Endothelial cell of umbilical vein (primary cell): ENCODE data around the gene SIM1. TPM values are rescaled to one million over a fixed set of nuclear protein-coding genes. Genes with fewer than 3 reads are reported as not detected.

Experiments
- BruUV-seq: library from RNA; stranded (reverse); fragments of 400-500 nt; replicated peaks from 2 replicates; lab custom pipeline; 2021; lab: Mats Ljungman, UMichigan
- CTCF ChIA-PET: fragments of 300-600, 350-600 bp; sonication (Branson Sonifier 250); formaldehyde crosslinking; loops from one replicate; lab custom pipeline; 2021; ENCODE audit warnings: antibody characterized with exemption, inconsistent platforms; lab: Charles Lee
- POLR2A ChIA-PET: fragments of 300-600, 350-600 bp; sonication (Branson Sonifier 250); formaldehyde crosslinking; loops from one replicate; lab custom pipeline; 2021; ENCODE audit warnings: antibody characterized with exemption, inconsistent platforms; lab: Charles Lee
- DNase-seq: peaks from one replicate; pipeline ENCODE4 v3.0.0-alpha.2; 2011; ENCODE audit warnings: low read depth, low spot score
- FAIRE-seq: peaks from 2 replicates; lab custom pipeline; 2011; peaks lifted over from hg19 to GRCh38; lab: Jason Lieb, UNC
- H2AFZ ChIP-seq: 2 replicates; pipeline ENCODE4 v1.6.0; 2012; ENCODE audit warnings: low read depth, low read length, control low read depth, inconsistent platforms
- H3K27ac ChIP-seq: 2 replicates; pipeline ENCODE4 v1.5.1; 2011; ENCODE audit warnings: low read depth, mild to moderate bottlenecking, control low read depth, low read length, moderate library complexity; ENCODE audit not compliant: insufficient read depth
- H3K27me3 ChIP-seq, 2 experiments: 2 replicates each; pipeline versions ENCODE4 v1.6.0 to v1.6.1; 2011; ENCODE audit warnings: low read length in 2 of 2, mixed read lengths in 1 of 2; ENCODE audit not compliant: control insufficient read depth in 2 of 2, insufficient read depth in 2 of 2
- H3K36me3 ChIP-seq, 2 experiments: 2 replicates in 1 of 2; 3 replicates in 1 of 2; pipeline ENCODE4 v1.5.1; 2011; ENCODE audit warnings: low read length in 2 of 2, mild to moderate bottlenecking in 1 of 2, moderate library complexity in 1 of 2; ENCODE audit not compliant: control insufficient read depth in 2 of 2, insufficient read depth in 2 of 2; ENCODE audit errors: extremely low read depth in 1 of 2
- H3K4me1 ChIP-seq: 3 replicates; pipeline ENCODE4 v1.5.1; 2011; ENCODE audit warnings: mild to moderate bottlenecking, low read length; ENCODE audit not compliant: control insufficient read depth, insufficient read depth; ENCODE audit errors: extremely low read depth
- H3K4me2 ChIP-seq: 2 replicates; pipeline ENCODE4 v1.6.1; 2011; ENCODE audit warnings: low read length, control low read depth, mixed read lengths; ENCODE audit not compliant: insufficient read depth
- H3K4me3 ChIP-seq, 3 experiments: fragments of 200-600 bp in 1 of 3; sonication (generic), shearing (Covaris generic) in 1 of 3; replicated peaks in 1 of 3; 2 replicates each; pipeline ENCODE4 v1.5.1; 2011 to 2016; ENCODE audit warnings: control low read depth in 3 of 3, low read length in 3 of 3, mild to moderate bottlenecking in 2 of 3, inconsistent platforms in 1 of 3, low read depth in 1 of 3, moderate library complexity in 1 of 3; ENCODE audit not compliant: insufficient read depth in 1 of 3
- H3K79me2 ChIP-seq: 2 replicates; pipeline ENCODE4 v1.6.0; 2012; ENCODE audit warnings: low read length, inconsistent platforms; ENCODE audit not compliant: control insufficient read depth, insufficient read depth
- H3K9ac ChIP-seq: replicated peaks from 2 replicates; pipeline ENCODE3; 2011; ENCODE audit warnings: low read length, control low read depth; ENCODE audit not compliant: insufficient read depth; ENCODE audit errors: extremely low read depth
- H3K9me1 ChIP-seq: replicated peaks from 3 replicates; pipeline ENCODE4 v1.6.0; 2011; ENCODE audit warnings: mild to moderate bottlenecking, low read length; ENCODE audit not compliant: control insufficient read depth, insufficient read depth; ENCODE audit errors: extremely low read depth
- H3K9me3 ChIP-seq: replicated peaks from 2 replicates; pipeline ENCODE4 v1.5.1; 2012; ENCODE audit warnings: low read length, inconsistent platforms; ENCODE audit not compliant: control insufficient read depth, insufficient read depth
- H4K20me1 ChIP-seq: replicated peaks from 2 replicates; pipeline ENCODE3; 2011; ENCODE audit warnings: mild to moderate bottlenecking, low read length; ENCODE audit not compliant: control insufficient read depth, insufficient read depth; ENCODE audit errors: extremely low read depth
- CTCF ChIP-seq, 2 donors: IDR thresholded peaks; 1 replicate in 1 of 2; 2 replicates in 1 of 2; pipeline ENCODE4 v1.5.1; 2011; ENCODE audit warnings: low read length in 2 of 2, mild to moderate bottlenecking in 2 of 2, moderate library complexity in 2 of 2, control low read depth in 1 of 2, inconsistent platforms in 1 of 2, low read depth in 1 of 2; ENCODE audit not compliant: insufficient read depth in 1 of 2; ENCODE audit errors: extremely low read depth in 1 of 2
- FOS ChIP-seq: IDR thresholded peaks from 2 replicates; pipeline ENCODE4 v1.6.1; 2011; ENCODE audit warnings: mild to moderate bottlenecking, low read length, moderate library complexity, borderline replicate concordance; ENCODE audit not compliant: insufficient read depth
- GATA2 ChIP-seq: IDR thresholded peaks from 2 replicates; pipeline ENCODE4 v1.7.0; 2011; ENCODE audit warnings: low read depth, mild to moderate bottlenecking, moderate library complexity, mixed read lengths, low read length; ENCODE audit not compliant: insufficient read length, insufficient read depth
- POLR2A ChIP-seq: IDR thresholded peaks from 2 replicates; pipeline ENCODE4 v1.6.1; 2012; ENCODE audit warnings: low read depth, mild to moderate bottlenecking, control low read depth, low read length
- POLR2AphosphoS5 ChIP-seq: IDR thresholded peaks from 2 replicates; pipeline ENCODE4 v1.6.1; 2012; ENCODE audit warnings: low read depth, mild to moderate bottlenecking, control low read depth, low read length, moderate library complexity; ENCODE audit not compliant: insufficient read depth
- dilution Hi-C: fragments of 300-500 bp; cut with MboI; formaldehyde crosslinking; loops from one replicate; pipeline ENCODE4 v1.15.0; 2019; ENCODE audit warnings: low sequenced_read_pairs; ENCODE audit not compliant: extremely low pct_ligation_motif_present
- intact Hi-C: fragments of 100-400 bp; cut with micrococcal nuclease; formaldehyde crosslinking; loops from one replicate; pipeline ENCODE4 v1.10.0; 2022
- polyA plus RNA-seq, 4 experiments: library from polyadenylated mRNA; depleted of rRNA in 3 of 4; stranded (reverse) in 3 of 4; unstranded in 1 of 4; fragments of >200 nt; gene quantifications; 2 replicates each; pipeline versions ENCODE4 v1.2.1 to v1.2.3, GENCODE V29; 2011 to 2012; ENCODE audit warnings: missing spikeins in 1 of 4
- total RNA-seq: library from RNA; stranded (reverse); gene quantifications from 2 replicates; pipeline ENCODE4 v1.2.3, GENCODE V29; 2021

The SIM1 gene
- total and polyA plus RNA-seq, 2 donors (not counting 3 experiments of a cell fraction or from before 2014, with no cell fraction given), result 0.14 to 0.29 TPM

GRCh38 chr6:100435299-100435698 is 29.4 kb downstream of the SIM1 start:
- TF ChIP-seq POLR2AphosphoS5, result no peak
- no peak for TF ChIP-seq CTCF (IDR thresholded peaks at IDR 0.05; ENCODE audit: extremely low read depth in 1 of 2, insufficient read depth in 1 of 2, low read depth in 1 of 2, low read length in 2 of 2)
- TF ChIP-seq GATA2, result no peak
- no peak for TF ChIP-seq FOS
- no peak for TF ChIP-seq POLR2A
- no peak overlapping the region for H3K9ac ChIP-seq
- BruUV-seq, result no TSS peak
- H4K20me1 ChIP-seq, result no peaks in the 10 kb centered on the region
- no peak overlapping the region for H3K4me3 ChIP-seq
- no peaks in the 10 kb centered on the region for H3K4me1 ChIP-seq
- dilution Hi-C loops, result no loop called here
- FAIRE-seq, result no peak
- no peaks in the 10 kb centered on the region for H3K9me3 ChIP-seq
- H2AFZ ChIP-seq, result no peak overlapping the region
- intact Hi-C loops, result no loop called here
- CTCF ChIA-PET, result interaction anchor here (1.6 kb wide), 1 partner anchor 259 kb away, joined by 3 read pairs; no protein-coding TSS in a partner anchor
- H3K9me1 ChIP-seq, result no peaks in the 10 kb centered on the region
- no peak overlapping the region for H3K4me2 ChIP-seq
- no peaks in the 10 kb centered on the region for H3K36me3 ChIP-seq
- H3K27ac ChIP-seq, result no peak overlapping the region
- no peaks in the 10 kb centered on the region for H3K79me2 ChIP-seq
- POLR2A ChIA-PET, result no interaction called here
- DNase-seq, result no peak
- H3K27me3 ChIP-seq, result no peaks in the 10 kb centered on the region
